ENCODE measurements around the gene CDHR2.

CDHR2 gene

DNA sequence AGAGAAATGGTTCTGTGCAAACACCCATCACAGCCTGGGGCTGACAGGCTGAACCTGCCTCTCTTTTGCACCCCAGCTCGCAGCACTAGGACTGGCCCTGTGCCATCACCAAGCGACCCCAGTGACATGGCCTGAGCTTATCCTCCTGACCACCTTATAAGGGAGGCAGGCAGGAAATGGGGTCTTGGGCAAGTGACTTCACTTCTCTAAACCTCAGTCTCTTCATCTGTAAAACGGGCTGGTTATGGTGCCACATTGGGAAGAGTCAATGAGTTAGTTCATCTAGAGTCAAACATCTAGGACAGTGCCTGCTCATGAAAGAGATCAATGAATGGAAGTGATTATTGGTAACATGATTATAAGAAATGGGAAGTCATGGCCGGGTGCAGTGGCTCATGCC lies 75.0 kb downstream of the CDHR2 start:
- TF ChIP-seq, protein P1, sequence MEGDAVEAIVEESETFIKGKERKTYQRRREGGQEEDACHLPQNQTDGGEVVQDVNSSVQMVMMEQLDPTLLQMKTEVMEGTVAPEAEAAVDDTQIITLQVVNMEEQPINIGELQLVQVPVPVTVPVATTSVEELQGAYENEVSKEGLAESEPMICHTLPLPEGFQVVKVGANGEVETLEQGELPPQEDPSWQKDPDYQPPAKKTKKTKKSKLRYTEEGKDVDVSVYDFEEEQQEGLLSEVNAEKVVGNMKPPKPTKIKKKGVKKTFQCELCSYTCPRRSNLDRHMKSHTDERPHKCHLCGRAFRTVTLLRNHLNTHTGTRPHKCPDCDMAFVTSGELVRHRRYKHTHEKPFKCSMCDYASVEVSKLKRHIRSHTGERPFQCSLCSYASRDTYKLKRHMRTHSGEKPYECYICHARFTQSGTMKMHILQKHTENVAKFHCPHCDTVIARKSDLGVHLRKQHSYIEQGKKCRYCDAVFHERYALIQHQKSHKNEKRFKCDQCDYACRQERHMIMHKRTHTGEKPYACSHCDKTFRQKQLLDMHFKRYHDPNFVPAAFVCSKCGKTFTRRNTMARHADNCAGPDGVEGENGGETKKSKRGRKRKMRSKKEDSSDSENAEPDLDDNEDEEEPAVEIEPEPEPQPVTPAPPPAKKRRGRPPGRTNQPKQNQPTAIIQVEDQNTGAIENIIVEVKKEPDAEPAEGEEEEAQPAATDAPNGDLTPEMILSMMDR (IDR thresholded peaks at IDR 0.05; ENCODE audit: low read depth, low read length), result no peak
- H3K4me3 ChIP-seq (ENCODE audit: low read depth, low read length), result no peak overlapping the region

DNA sequence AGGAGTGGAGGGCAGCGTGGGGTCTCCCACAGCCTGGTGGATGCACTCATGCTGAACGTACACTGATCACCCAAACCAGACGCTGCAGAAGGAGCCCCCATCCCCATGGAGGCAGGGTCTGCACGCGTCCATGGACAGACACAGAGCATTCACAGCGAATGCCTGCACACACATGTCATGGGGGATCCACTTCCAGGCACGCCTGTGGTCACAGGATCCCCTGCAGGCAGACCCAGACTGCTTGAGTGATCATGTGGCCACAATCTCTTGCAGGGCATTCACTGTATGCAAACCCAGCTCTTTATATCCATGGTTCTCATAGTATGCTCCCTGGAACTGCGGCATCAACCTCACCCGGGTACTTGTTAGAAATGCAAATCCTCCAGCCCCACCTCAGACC lies 75.8 kb downstream of the CDHR2 start:
- TF ChIP-seq, protein P1 (IDR thresholded peaks at IDR 0.05; ENCODE audit: low read depth, low read length), result no peak
- no peak overlapping the region for H3K4me3 ChIP-seq (ENCODE audit: low read depth, low read length)

DNA sequence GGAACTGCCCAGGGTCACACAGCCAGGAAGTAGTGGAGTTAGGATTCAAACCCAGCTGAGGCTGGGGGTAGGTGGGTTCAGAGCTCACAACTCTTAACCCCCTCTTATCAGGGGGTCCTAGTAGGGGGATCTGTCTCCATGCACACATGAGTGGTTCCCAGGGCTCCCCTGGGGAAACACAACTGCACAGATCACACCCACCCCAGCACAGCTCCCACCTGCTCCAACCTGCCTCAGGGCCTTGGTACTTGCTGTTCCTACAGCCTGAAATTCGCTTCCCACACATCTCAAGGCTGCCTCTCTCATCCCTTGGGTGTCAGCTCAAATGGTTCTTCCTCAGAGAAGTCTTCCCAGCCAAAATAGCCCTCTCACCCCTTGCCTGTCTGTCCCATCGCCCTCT lies 76.4 kb downstream of the CDHR2 start:
- TF ChIP-seq, protein P1 (IDR thresholded peaks at IDR 0.05; ENCODE audit: low read depth, low read length), result no peak
- H3K4me3 ChIP-seq (ENCODE audit: low read depth, low read length), result no peak overlapping the region

DNA sequence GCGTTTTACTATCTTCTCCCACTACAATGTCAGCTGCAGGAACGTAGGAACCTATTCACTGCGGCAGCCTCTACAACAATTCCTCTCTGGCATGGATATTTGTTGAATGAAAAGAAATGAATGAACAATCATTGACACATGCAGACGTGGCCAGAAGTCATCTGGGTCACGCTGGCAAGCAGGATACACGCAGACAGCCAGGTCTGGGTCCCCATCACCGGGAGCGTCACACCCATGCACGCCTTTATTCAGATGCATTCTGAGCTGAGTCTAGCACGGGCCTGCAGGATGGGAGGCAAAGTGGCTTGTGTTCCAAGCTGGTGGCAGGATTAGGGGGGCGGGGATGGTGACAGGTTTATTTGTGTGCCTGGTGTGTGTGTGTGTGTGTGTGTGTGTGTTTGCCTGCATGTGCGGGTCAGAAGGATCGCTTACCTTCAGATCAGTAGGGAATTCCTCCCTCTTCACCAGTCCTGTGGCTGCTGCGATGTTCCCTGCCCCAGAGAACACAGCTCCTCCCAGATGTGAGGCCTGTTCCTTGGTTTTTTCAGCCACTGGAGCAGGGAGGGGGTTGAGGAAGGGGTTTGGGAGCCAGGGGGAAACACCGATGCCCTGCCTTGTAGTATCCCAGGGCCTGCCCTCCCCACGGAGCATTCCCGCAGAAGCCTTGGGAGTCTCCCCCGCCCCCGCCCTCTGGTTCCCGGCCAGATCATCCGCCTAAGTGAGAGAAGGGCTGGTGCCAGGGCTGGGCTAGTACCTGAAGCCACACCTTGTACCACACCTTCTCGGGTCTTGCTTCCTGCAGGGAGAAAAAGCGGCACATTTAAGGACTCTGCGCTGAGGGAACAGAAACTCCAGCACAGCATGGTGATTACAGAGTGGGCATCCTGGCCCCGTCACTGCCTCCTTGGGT lies 77.1 kb downstream of the CDHR2 start:
- TF ChIP-seq, protein P1 (IDR thresholded peaks at IDR 0.05; ENCODE audit: low read depth, low read length), result no peak
- no peak overlapping the region for H3K4me3 ChIP-seq (ENCODE audit: low read depth, low read length)

DNA sequence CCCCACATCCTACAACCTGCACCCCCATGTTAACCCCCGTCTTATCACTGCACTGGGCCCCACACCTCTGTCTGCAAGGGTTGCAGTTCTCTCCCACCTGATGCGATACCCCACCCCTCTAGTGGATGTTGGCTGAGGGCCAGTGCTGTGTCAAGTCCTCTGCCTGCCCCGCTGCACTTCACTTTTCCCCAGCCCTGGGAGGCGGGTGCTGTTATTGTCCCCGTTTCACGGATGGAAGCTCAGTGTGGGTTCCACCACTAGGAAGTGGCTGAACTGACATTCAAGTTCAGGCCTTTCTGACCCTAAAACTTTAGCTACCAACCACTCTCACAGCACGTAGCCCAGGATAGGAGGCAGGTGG lies 77.7 kb downstream of the CDHR2 start:
- no peak overlapping the region for H3K4me3 ChIP-seq (ENCODE audit: low read depth, low read length)

DNA sequence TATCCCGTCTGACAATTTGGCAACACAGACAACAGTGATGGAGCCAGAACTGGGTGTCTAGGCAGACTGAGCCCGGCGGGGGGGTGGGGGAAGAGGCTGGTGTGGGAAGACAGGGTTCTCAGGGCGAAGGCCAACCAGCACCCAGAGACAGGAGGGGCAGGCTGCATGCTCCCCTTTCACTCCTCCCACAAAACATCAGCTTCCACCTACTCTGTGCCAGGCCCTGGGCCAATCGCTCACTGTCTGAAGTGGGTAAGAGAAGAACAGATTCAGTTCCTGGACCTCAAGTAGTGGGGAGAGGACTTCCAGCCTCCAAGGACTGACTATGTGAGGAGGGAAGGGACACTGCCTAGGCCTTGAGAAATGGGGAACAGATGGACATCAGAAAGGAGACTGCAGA lies 78.4 kb downstream of the CDHR2 start:
- TF ChIP-seq, protein P1 (IDR thresholded peaks at IDR 0.05; ENCODE audit: low read depth, low read length), result no peak
- H3K4me3 ChIP-seq (ENCODE audit: low read depth, low read length), result no peak overlapping the region

More for the DNA sequence above, 77.7 kb downstream of the CDHR2 start:
- TF ChIP-seq, protein P1 (IDR thresholded peaks at IDR 0.05; ENCODE audit: low read depth, low read length), result no peak

DNA sequence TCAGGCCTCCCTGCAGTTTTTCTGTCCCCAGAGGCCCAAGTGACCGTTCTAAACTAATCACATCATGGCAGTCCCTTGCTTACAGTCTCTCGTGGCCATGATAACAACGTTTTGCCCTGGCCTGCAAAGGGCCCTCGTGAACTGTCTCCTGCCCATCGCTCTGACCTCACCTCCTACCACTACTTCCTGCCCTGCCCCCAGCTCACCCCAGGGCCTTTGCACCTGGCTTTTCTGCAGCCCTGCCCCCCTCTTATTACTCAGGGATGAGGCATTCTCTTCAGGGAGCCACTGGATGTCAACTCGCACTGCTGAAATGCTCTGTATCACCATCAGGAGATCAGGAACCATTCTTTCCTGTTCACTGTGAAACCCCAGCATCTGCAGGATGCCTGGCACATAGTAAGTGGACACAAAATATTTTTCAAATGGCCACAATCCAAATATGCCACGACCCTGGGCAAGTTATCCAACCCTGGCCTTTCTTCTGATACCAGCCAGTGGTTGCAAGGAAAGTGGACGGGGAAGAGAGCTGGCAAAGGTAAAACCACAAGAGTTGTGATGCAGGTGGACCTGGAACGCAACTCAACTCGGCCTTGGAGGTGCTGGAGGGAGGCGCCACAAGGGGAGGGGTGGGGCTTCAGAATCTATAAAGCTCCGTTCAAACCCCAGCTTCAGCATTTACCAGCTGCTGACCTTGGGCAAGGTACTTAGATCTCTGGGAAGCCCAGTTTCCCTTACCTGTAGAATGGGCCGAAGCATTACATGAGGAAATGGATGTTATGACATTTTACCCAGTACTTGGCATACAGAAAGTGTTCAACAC lies 79.5 kb downstream of the CDHR2 start:
- TF ChIP-seq, protein P1 (IDR thresholded peaks at IDR 0.05; ENCODE audit: low read depth, low read length), result no peak
- H3K4me3 ChIP-seq (ENCODE audit: low read depth, low read length), result no peak overlapping the region
